Endothelial cell (in vitro differentiated cells): Measurements from ENCODE around the gene BCL10. TPM values are rescaled to one million over a fixed set of nuclear protein-coding genes. Genes with fewer than 3 reads are reported as not detected.

ENCODE experiments used
- DNase-seq: peaks from one replicate; pipeline ENCODE4 v3.0.0; 2021; ENCODE audit warnings: low spot score
- H3K27ac Mint-ChIP-seq: one replicate; pipeline ENCODE4 v1.8.0; 2021; ENCODE audit warnings: mixed read lengths, inconsistent platforms; ENCODE audit not compliant: unreplicated experiment
- H3K27me3 Mint-ChIP-seq: one replicate; pipeline ENCODE4 v1.8.0; 2021; ENCODE audit warnings: mild to moderate bottlenecking, moderate library complexity, mixed read lengths, inconsistent platforms; ENCODE audit not compliant: unreplicated experiment
- H3K36me3 Mint-ChIP-seq: one replicate; pipeline ENCODE4 v1.8.0; 2021; ENCODE audit warnings: mild to moderate bottlenecking, low read depth, mixed read lengths, inconsistent platforms; ENCODE audit not compliant: unreplicated experiment
- H3K4me1 Mint-ChIP-seq: one replicate; pipeline ENCODE4 v1.8.0; 2021; ENCODE audit warnings: mild to moderate bottlenecking, mixed read lengths, inconsistent platforms; ENCODE audit not compliant: unreplicated experiment
- H3K4me3 Mint-ChIP-seq: one replicate; pipeline ENCODE4 v1.8.0; 2021; ENCODE audit warnings: mild to moderate bottlenecking, mixed read lengths, inconsistent platforms; ENCODE audit not compliant: unreplicated experiment
- H3K9me3 Mint-ChIP-seq: one replicate; pipeline ENCODE4 v1.8.0; 2021; ENCODE audit warnings: mixed read lengths, inconsistent platforms; ENCODE audit not compliant: unreplicated experiment
- total RNA-seq: library from RNA; stranded (reverse); fragmentation: NEBNext Ultra II Directional; extraction: Animal tissue kit (Norgen Biotek cat#: 25700); gene quantifications from one replicate; pipeline ENCODE4 v1.2.1, GENCODE V29; 2021; ENCODE audit not compliant: unreplicated experiment
- TF ChIP-seq, protein P1 (sequence below): fragments of 200-600 bp; sonication (generic); IDR thresholded peaks from one replicate; pipeline ENCODE4 v1.5.0; 2021; ENCODE audit warnings: antibody characterized with exemption; ENCODE audit not compliant: unreplicated experiment

The BCL10 gene
- total RNA-seq, 1 donor from 2014 or later = 33.6 TPM

DNA sequence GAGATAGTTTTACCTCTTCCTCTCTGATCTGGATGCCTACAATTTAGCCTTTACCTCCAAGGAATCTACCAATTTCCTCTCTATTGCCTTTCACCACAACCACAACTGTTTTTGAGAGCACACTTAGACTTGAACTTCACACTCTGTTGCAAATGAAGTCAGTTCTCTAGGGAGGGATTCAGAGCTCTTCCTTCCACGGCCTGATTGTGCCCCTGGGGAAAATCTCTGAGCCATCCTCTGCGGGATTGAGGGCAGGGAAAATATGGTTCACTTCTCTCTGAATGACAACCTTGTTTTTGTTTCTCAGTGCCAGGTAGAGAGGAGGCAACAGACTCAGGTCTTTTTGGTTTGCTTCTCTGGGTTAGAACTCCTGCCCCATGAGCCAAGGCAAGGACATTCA is 35.4 kb upstream of the BCL10 start:
- Mint-ChIP-seq H3K9me3 (no peaks in the 10 kb centered on the region), H3K36me3 (no peaks in the 10 kb centered on the region), H3K27me3 (peaks cover 2% of the 10 kb centered on the region), H3K27ac (no peak overlapping the region), H3K4me1 (peaks cover 4% of the 10 kb centered on the region), H3K4me3 (no peak overlapping the region)
- TF ChIP-seq, protein P1, sequence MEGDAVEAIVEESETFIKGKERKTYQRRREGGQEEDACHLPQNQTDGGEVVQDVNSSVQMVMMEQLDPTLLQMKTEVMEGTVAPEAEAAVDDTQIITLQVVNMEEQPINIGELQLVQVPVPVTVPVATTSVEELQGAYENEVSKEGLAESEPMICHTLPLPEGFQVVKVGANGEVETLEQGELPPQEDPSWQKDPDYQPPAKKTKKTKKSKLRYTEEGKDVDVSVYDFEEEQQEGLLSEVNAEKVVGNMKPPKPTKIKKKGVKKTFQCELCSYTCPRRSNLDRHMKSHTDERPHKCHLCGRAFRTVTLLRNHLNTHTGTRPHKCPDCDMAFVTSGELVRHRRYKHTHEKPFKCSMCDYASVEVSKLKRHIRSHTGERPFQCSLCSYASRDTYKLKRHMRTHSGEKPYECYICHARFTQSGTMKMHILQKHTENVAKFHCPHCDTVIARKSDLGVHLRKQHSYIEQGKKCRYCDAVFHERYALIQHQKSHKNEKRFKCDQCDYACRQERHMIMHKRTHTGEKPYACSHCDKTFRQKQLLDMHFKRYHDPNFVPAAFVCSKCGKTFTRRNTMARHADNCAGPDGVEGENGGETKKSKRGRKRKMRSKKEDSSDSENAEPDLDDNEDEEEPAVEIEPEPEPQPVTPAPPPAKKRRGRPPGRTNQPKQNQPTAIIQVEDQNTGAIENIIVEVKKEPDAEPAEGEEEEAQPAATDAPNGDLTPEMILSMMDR = no peak
- DNase-seq = no peak

- H3K4me1 Mint-ChIP-seq = peaks cover 8% of the 10 kb centered on the region
These were observed 32.5 kb upstream of the BCL10 start for GRCh38 chr1:85308833-85309350.

DNA sequence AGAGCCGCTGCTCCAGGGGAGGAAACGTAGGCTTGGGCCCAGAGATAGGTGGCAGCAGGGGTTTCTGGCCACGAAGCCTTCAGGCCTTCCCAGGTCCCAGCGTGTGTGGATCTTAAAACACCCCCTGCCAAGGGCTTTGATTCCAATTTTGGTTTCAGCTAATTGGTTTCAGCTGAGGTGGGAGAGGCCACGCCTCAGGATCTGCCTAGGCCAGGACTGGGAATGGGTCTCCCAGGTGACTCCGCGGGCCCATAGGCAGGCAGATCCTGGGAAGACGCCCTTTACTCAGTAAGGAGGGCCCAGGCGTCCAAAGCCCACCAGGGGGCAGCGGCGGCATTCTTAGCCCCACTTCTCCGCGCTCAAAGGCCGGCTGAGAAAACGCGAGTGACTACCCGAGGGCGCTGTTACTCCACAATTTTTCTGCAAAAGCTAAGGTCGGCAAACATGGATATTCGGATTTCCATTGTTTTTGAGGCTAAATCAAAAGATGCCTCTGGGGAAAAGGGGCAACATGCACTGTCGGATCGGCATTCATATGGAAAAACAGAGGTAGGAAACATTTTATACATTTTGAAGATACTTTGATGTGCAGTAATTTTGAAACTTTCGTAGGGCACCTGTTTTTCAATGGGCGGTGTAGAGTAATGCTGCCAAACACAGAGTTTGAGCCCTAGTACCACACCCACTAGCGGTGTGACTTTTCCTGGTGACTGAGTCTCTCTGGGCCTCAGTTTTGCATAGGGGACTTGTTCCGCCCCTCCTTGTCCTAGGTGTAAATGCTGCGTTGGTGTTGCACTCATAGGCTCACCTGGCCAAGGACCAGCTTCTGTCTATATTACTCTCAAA is 31.8 kb upstream of the BCL10 start:
- H3K36me3 Mint-ChIP-seq = no peaks in the 10 kb centered on the region
- peaks cover 8% of the 10 kb centered on the region for H3K4me1 Mint-ChIP-seq
- no peak overlapping the region for H3K4me3 Mint-ChIP-seq
- TF ChIP-seq, protein P1 = peak; percentile 88
- no peaks in the 10 kb centered on the region for H3K27me3 Mint-ChIP-seq
- no peaks in the 10 kb centered on the region for H3K9me3 Mint-ChIP-seq
- no peak overlapping the region for H3K27ac Mint-ChIP-seq
- peak; percentile 94 for DNase-seq

More at GRCh38 chr1:85308833-85309350, 32.5 kb upstream of the BCL10 start:
- Mint-ChIP-seq H3K27me3 (no peaks in the 10 kb centered on the region), H3K36me3 (no peaks in the 10 kb centered on the region), H3K9me3 (no peaks in the 10 kb centered on the region), H3K4me3 (no peak overlapping the region), H3K27ac (no peak overlapping the region)
- TF ChIP-seq, protein P1 = no peak
- DNase-seq = no peak

GRCh38 chr1:85306236-85306635 is 29.8 kb upstream of the BCL10 start:
- no peak for DNase-seq
- Mint-ChIP-seq H3K4me1 (peaks cover 8% of the 10 kb centered on the region), H3K36me3 (no peaks in the 10 kb centered on the region), H3K27me3 (no peaks in the 10 kb centered on the region), H3K4me3 (no peak overlapping the region), H3K9me3 (no peaks in the 10 kb centered on the region), H3K27ac (no peak overlapping the region)
- TF ChIP-seq, protein P1 = no peak
